ENCODE measurements around the gene PALB2.
A peak's percentile ranks its signal among the peaks of the same experiment; 100 is the strongest.

PALB2 gene

DNA sequence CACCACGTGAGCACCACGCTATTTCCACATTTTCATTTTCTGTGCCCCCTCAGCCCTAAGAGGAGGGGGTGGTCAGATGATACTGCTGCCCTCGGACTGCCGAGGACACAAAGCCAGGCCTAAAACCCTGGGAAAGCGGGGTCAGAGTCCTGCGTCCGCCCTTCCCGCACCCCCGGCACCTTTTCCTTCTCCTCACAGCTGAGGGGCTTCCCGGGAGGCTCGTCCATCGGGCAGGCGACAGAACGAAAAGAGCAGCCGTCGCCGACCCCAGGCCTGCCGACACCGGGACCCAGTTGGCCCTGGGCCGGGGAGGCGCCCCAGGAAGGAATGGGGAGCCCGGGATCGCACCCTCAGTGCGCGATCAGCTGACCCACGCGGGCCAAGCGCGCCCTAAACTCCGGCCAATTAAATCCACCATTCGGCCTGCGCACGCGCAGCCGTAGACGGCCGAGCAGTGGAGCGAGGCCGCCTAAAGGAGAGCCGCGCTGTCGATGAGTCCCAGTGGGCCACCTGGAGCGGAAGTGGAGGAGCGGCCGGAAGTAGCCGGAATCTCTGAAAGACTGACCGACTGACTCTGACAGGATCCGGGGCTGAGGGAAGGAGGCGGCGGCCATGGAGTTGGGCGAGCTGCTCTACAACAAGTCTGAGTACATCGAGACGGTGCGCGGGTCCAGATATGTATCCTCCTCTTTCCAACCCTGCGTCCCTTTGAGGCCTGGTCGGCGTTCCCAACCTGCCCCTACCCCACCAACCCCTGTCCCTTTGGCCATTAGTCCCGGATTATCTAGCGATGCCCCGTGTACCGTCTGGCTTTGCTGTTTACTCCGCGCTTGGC, at the start of gene PALB2, which contains the start of gene DCTN5:
Gene PALB2 (minus strand): TSS at position 380 of the 835 bp plus-strand sequence. CDS start 153 bp downstream, at position 227.
Gene DCTN5 (plus strand): TSS at position 536 of the 835 bp plus-strand sequence. CDS start 77 bp downstream, at position 613.
- peak; percentile 96 for DNase-seq

DNA sequence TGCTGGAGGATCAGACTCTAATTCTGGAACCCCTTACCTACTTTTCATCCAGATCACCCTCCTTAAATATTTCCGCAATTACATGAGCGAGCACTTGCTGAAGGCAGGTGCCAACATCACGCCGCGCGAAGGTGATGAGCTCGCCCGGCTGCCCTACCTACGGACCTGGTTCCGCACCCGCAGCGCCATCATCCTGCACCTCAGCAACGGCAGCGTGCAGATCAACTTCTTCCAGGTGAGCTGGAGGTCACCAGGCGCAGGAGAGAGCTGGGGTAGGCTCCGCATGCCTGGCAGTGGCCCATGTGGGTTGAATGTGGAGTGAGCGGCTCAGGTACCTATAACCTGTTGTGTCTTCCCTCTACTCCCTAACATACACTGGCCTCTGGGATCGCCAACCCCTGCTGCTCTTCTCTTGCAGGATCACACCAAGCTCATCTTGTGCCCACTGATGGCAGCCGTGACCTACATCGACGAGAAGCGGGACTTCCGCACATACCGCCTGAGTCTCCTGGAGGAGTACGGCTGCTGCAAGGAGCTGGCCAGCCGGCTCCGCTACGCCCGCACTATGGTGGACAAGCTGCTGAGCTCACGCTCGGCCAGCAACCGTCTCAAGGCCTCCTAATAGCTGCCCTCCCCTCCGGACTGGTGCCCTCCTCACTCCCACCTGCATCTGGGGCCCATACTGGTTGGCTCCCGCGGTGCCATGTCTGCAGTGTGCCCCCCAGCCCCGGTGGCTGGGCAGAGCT, 48.5 kb upstream of the PALB2 start:
- DNase-seq = no peak

DNA sequence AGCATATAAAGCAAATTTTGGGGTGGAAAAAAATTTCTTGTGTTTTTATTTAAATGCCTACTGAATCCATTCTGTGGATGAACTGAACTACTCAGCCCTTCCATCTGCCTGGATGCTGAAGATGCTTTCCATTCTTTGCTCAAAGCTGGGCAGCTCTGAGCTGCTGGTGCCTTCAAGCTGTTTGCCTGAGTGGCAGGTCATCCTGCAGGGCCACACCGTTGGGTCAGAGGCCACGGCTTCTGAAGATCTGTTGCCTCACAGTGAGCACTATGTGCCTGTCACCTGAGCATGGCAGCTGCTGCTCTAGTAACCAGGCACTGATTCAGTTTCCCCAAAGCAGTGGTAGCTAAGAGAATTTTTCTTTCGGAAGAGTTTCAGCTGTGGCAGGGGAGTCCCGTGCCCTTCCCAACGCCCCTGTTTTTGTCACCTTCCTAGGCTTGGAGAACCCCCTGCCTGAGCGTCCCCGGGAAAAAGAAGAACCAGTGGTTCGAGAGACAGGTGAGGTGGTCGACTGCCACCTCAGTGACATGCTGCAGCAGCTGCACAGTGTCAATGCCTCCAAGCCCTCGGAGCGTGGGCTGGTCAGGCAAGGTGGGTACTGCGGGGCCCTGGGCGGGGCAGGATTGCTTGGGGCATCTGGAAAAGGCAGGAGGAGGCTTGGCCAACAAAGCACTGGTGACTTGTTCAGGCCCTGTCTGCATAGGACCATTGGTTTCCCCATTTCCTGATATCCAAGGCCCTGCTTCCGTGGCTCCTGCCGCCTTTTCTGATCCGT, 46.1 kb upstream of the PALB2 start:
- no peak for DNase-seq

DNA sequence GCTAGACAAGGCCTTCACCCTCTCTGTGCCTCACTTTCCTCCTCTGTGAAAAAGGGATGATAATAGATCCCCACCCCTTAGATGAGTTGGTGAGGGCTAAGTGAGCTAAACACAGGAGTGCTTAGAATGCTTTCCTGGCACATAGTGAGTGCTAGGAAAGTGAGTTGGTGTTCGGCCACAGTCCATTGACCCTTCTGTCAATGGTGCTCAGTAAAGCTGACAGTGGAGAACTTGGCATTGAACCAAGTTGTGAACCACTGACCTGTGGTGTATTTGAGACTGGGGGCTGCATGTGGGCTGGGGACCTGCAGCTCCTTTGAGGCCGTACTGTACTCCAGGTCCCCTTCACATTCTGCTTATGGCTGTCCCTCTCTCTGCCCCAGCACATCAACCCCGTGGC, 42.4 kb upstream of the PALB2 start:
- DNase-seq = no peak

DNA sequence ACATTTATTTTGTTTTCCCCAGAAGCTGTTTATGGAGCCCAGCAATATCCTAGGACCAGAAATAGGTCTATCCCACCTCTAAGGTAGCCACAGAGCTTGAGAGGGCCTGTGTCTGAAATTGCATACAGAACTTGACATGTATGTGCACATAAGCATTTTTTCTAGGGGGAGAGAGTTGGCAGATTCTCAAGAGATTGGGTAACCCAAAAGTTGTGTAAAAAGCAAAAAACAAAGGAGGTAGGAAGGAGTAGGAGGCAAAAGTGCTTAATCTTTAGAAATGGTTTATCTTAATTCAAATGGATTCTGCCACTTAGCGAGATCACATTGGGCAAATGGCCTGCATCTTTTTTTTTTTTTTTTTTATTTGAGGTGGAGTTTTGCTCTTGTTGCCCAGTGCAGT, 41.1 kb upstream of the PALB2 start:
- no peak for DNase-seq

DNA sequence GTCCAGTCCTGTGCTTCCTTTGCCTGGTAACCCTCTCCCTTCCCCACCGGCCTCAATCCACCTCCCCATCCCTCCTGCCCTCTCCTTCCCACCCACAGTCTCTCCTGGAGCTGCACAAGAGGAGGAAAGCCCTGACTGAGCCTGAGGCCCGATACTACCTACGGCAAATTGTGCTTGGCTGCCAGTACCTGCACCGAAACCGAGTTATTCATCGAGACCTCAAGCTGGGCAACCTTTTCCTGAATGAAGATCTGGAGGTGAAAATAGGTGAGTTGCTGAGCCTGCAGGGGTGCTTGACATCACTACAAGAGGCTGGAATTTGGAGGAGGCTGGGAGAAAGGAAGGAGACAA, 38.9 kb upstream of the PALB2 start:
- no peak for DNase-seq

DNA sequence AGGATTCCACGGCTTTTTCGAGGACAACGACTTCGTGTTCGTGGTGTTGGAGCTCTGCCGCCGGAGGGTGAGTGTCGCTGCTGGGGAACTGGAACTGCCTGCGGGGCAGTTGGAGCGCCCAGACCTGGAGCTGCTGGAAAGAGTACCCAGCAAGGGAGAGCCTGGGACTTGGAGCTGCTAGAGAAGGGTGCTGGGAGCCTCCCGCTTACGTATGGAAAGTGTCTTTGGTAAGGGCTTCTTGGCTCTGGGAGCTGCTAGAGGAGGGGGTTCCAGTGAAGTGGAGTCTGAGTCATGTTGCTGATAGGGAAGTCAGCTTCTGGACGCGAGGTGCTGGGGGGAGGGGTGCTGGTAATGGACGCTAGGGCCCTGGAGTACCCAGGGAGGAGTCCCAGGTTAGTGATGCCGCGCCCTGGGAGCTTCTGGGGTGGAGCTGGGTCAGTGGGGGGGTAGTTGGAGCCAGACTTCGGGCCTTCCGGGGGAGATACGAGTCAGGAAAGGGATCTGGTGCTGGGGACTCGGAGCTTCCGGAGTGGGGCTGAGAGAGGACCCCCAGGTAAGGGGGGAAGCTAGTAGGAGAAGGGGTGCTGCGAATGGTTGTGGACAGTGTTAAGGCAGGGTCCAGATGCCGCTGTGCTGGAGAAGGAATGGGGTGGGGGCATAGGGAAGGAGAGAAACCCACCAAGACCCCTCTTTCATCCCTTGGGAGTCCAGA, 38.3 kb upstream of the PALB2 start:
- DNase-seq = peak; percentile 51

DNA sequence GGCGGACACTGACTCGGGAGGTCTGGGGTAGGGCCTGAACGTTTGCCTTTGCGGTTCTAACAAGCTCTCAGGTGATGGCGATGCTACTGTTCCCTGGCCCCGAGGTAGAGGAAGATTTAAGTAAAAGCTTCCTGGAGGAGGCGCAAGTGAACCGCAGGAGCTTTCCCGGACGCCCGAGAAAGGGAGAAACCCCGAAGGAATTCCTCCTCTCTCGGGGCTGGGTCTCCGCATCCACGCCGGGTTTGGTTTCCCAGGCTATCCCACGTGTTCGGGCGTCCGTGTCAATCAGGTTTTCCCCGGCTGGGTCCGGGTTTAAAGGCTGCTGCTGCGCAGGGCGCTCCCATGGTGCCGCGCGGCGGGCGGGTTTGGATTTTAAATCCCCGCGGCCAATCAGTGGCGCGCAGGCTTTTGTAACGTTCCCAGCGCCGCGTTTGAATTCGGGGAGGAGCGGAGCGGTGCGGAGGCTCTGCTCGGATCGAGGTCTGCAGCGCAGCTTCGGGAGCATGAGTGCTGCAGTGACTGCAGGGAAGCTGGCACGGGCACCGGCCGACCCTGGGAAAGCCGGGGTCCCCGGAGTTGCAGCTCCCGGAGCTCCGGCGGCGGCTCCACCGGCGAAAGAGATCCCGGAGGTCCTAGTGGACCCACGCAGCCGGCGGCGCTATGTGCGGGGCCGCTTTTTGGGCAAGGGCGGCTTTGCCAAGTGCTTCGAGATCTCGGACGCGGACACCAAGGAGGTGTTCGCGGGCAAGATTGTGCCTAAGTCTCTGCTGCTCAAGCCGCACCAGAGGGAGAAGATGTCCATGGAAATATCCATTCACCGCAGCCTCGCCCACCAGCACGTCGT, 37.5 kb upstream of the PALB2 start, which contains the start of gene PLK1:
Gene PLK1 (plus strand): TSS at position 460 of the 844 bp plus-strand sequence. CDS start 44 bp downstream, at position 504.
- peak; percentile 92 for DNase-seq

DNA sequence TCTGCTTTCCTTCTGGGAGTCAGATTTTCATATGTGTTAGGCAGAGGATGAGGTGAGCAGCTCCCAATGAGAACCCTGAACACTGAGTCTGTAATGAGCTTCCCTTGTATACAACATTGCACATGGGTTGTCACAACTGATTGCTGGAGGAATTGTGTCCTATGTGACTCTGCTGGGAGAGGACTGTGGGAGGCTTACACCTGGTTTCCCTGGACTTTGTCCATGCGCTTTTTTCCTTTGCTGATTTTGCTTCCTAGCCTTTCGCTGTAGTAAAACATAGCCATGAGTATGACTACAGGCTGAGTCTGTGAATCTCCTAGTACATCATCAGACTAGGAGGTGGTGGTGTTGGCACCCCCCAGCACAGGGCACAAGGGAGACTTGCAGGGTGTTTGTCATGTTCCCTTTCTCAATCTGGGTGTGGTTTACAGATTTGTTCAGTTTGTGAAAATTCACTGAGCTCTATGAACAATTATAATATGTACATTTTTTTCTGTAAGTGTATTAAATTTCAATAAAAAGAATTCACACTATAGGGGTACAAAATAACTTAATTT, 35.9 kb upstream of the PALB2 start:
- no peak for DNase-seq

DNA sequence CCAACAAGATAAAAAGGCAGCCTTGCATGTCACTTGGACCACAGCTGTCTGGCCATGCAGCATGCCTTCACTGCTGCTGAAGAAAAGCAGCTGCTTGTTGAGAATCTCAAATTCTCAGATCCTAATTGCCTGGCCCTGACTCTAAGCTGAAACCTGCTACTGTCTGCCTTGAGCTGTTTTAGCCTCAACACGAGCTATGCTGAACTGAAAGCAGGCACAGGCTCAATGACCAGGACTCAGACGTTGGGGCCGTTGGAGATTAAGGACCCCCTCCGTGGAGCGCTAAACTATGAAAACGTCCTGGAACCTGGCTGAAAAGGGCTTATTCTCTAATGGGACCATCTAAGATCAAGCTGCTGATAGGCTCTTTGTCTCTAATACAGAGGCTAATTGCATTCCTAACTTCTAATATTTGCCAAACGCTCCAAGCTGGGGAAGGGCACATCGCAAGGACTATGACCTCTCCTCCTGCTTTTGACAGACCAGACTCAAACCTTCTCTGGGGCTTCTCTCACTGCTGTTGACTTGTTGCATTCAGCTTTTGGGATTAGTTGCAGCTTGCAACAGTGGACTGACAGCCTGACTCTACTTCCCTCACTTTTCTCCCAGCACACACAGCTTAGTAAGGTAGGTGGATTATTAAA, 33.0 kb upstream of the PALB2 start:
- DNase-seq = no peak

DNA sequence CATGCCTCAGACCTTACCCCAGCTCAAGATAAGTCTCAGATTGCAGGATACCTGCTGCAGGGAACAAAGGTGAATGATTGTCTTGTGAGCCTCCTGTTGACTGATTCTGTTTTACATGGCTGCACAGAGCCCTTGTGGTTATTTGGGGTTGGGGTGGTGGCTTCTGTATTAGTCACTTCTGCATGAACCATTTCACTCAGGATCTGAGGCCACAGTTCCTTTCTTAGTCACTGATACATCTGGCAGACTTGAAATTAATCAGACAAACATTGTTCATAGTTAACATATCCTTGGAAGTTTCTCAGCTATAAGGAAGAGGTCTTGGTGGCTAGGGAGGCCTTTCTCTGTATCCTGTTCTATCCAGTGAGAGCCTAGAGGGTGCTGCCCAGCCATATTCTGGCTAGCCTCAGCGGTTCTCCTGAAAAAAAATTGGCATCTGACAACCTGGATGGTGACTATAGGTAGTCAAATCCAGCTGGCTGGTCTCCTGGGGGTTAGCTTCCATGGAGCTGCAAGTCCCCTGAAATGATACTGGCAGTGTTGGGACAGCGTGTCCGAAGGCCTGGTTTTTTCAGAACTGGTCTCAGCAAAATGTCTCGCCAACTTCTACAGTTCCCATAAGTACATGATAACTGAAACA, 29.1 kb upstream of the PALB2 start:
- DNase-seq = no peak

DNA sequence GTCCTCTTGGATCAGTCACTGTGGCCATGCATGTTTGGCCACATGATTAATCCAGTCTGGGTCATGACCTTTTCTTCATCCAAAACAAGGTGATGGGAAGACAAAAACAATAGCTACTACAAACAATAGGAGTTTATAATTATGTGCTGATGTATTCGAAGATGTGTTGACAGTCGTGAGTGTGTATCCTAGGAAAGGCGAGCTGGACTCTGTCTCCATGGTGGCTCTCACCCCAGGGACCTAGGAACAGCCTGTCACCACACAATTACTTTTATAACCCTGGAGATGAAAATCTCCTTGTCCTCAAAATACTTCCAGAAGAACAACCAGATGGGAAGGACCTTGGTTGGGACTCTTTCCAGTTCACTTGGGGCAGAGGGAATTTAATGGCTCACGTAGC, 27.8 kb upstream of the PALB2 start:
- no peak for DNase-seq

DNA sequence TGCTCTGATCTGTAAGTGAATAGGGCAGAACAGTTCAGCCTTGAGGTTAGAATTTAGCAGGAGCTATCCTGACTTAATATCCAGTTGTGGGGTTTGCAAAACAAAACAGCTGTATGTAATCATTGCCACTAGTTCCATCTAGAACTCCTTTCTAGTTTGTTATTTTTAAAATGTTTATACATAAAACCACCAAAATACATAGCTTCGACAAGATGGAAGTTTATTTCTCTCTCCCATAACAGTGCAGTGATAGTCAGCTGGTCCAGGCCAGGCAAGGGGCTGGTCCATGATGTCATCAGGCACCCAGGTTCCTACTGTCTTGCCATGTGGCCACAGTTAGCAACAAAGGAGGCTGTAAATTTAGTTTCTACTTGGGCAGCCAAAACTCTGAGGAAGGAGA, 27.1 kb upstream of the PALB2 start:
- no peak for DNase-seq

DNA sequence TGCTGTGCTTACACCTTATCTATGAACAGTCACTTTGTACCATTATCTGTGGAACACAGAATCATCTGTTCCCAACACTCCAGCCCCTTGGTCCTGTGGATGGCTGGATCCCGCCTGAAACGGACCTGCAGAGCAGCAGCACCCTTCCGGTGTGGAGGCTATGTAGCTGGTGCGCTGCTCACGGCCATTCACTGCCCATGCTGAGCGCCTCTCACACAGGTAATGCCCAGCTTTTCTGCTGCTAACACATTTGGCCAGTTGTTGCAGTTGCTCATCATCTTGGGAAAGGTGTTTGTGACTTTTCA, 26.2 kb upstream of the PALB2 start:
- DNase-seq = no peak

DNA sequence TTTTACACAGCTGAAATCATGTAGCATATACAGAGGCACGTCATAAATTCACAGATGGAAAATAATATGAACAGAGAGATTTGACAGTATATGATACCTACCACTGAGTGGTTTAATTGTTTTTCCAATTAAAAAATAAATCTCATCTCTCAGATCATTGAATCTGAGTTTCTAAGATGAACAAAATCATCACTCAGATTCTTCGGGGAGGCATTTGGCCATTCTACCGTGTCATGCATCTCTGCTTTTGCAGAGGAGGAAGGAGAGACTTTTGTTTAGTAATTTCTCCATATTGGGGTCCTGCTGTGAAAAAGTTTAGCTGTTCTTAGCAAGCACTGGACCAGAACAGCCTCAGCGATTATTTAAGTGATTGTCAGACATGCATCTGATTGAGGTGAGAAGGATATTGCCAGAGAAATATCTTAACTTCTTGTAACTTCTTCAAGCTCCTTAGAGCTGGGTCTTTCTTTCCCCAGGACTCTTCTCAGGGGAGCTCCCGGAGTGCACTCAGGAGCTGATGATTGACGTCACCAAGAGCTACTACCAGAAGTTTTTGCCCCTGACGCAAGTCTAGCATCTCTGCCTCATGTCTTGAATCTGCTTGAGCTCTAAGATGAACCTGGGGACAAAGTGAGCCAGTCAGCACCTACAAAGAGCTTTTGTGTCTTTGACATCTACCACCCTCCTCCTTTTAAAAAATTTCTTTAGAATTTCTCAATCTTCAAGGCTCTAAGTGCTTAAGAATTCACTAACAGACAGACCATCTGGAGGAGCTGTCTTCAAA, 25.7 kb upstream of the PALB2 start:
- no peak for DNase-seq

DNA sequence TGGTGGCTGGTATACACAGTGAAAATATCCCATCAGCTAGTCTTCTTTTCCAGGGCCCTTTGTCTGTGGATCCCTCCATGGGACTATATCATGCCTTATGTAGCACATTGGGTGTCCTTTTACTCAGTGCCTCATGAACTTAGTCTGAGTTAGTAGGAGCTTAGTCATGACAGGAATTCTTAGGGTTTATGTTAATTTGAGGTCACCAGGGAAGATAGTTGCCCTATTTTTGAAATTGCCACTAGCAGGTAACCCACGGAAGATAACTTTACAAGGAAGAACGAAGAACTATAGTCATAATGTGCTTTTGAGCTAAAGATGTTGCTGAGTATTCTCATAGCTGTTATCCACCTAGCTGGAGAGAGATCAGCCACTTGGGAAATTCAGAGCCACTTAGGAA, 22.8 kb upstream of the PALB2 start:
- DNase-seq = no peak

DNA sequence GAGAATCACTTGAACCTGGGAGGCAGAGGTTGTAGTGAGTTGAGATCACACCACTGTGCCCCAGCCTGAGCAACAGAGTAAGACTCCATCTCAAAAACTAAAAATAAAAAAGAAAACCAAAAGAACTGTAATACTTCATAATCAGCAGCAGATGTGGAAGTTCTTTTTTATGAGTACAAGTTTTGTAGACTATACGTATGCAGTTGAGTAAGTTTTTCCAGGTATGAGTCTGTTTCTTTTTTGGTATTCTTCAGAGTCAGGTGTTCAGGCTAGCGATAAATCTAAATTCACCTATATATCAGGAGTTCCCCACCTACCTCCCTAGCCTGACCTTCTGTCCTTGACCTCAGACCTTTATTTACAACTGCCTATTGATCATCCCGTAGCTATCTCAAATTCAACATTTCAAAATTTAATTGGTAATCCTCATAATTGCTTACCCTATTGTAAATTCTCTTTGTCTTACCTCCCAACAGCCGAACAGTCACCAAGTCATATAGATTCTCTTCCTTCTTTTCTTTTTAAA, 10.9 kb upstream of the PALB2 start:
- no peak for DNase-seq

DNA sequence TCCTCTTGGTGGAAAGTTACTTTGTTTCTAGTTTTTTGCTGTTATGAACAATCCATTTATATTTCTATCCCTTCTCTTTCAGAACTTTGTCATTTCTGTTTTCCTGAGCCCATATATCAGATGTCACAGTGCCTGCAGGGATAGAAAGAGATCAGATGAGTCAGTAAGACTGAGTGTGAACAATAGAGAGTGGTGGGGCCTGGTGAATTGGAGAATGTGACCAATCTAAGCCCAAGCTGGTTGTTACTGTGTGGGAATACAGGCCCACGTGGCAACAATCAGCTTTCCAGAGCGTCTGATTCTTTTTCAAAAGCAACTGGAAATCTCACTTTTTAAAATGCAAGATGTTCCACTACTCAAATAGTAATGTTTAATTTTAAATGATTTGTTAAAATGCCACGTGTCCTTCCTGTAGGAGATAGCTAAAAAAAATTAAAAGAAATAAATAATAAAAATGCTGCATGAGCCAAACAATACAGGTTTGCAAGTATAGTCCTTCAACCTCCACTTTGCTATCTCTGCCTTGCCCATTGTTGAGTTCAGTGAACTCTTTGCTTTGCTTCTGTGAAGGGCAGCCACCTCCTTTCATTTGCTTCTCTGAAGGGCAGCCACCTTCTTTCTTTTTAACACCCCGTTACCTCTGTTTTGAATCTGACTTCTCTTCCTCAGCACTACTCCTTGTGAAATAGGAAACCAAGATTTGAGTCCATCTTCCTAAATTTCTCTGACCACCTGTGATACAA, 9.7 kb upstream of the PALB2 start:
- DNase-seq = no peak

Measured in NCI-H510A (cell line).